Fibroblast of lung (primary cell): ENCODE measurements around the gene PRR19. TPM values are rescaled to one million over a fixed set of nuclear protein-coding genes. Genes with fewer than 3 reads are reported as not detected.

Experiments
- DNase-seq, 2 donors: peaks; one replicate each; pipeline versions ENCODE4 v3.0.0 to v3.0.0-alpha.2; 2010; ENCODE audit warnings: low read depth in 2 of 2
- H2AFZ ChIP-seq: 2 replicates; pipeline ENCODE4 v1.5.1; 2012; ENCODE audit warnings: low read length, control low read depth, inconsistent platforms
- H3K27ac ChIP-seq: 2 replicates; pipeline ENCODE4 v1.5.1; 2011; ENCODE audit warnings: low read length, control low read depth; ENCODE audit not compliant: insufficient read depth
- H3K27me3 ChIP-seq: 2 replicates; pipeline ENCODE4 v1.5.1; 2011; ENCODE audit warnings: mild to moderate bottlenecking, low read length; ENCODE audit not compliant: control insufficient read depth, insufficient read depth
- H3K36me3 ChIP-seq: 2 replicates; pipeline ENCODE4 v1.5.1; 2011; ENCODE audit warnings: low read length; ENCODE audit not compliant: control insufficient read depth, insufficient read depth
- H3K4me1 ChIP-seq: 2 replicates; pipeline ENCODE4 v1.5.1; 2011; ENCODE audit warnings: low read length; ENCODE audit not compliant: control insufficient read depth, insufficient read depth; ENCODE audit errors: extremely low read depth
- H3K4me2 ChIP-seq: 2 replicates; pipeline ENCODE4 v1.5.1; 2011; ENCODE audit warnings: low read length, control low read depth; ENCODE audit not compliant: insufficient read depth; ENCODE audit errors: extremely low read depth
- H3K4me3 ChIP-seq, 4 experiments: fragments of 200-600 bp in 1 of 4; sonication (generic) in 1 of 4; replicated peaks in 1 of 4; 2 replicates each; pipeline ENCODE4 v1.5.1; 2011 to 2016; ENCODE audit warnings: low read length in 4 of 4, low read depth in 3 of 4, mild to moderate bottlenecking in 3 of 4, control low read depth in 2 of 4, inconsistent platforms in 1 of 4, mixed read lengths in 1 of 4; ENCODE audit not compliant: insufficient read depth in 1 of 4; ENCODE audit errors: control extremely low read depth in 1 of 4
- H3K79me2 ChIP-seq: 2 replicates; pipeline ENCODE4 v1.5.1; 2012; ENCODE audit warnings: mild to moderate bottlenecking, low read length, inconsistent platforms; ENCODE audit not compliant: control insufficient read depth, insufficient read depth
- H3K9ac ChIP-seq: 2 replicates; pipeline ENCODE4 v1.5.1; 2011; ENCODE audit warnings: mild to moderate bottlenecking, low read length, control low read depth; ENCODE audit not compliant: insufficient read depth
- H3K9me3 ChIP-seq: 2 replicates; pipeline ENCODE4 v1.5.1; 2012; ENCODE audit warnings: low read depth, low read length; ENCODE audit not compliant: control insufficient read depth, insufficient read depth
- H4K20me1 ChIP-seq: 2 replicates; pipeline ENCODE4 v1.5.1; 2011; ENCODE audit warnings: low read length; ENCODE audit not compliant: control insufficient read depth, insufficient read depth; ENCODE audit errors: extremely low read depth
- CTCF ChIP-seq, 2 donors: IDR thresholded peaks in 1 of 2; conservative IDR thresholded peaks in 1 of 2; 1 replicate in 1 of 2; 2 replicates in 1 of 2; pipeline ENCODE4 v1.5.1; 2011 to 2012; ENCODE audit warnings: low read length in 2 of 2, control low read depth in 1 of 2, inconsistent platforms in 1 of 2, low read depth in 1 of 2, mild to moderate bottlenecking in 1 of 2
- EZH2 ChIP-seq: IDR thresholded peaks from 2 replicates; pipeline ENCODE4 v1.5.1; 2012; ENCODE audit warnings: low read length, control low read depth, mild to moderate bottlenecking; ENCODE audit errors: missing control alignments
- polyA plus RNA-seq, 2 donors: library from polyadenylated mRNA; depleted of rRNA in 1 of 2; stranded (reverse) in 1 of 2; unstranded in 1 of 2; fragments of >200 nt; gene quantifications; 2 replicates each; pipeline ENCODE4 v1.2.1, GENCODE V29; 2011 to 2012; ENCODE audit warnings: missing spikeins in 1 of 2
- total RNA-seq: library from RNA; depleted of rRNA; stranded (reverse); fragments of >200 nt; gene quantifications from 2 replicates; pipeline ENCODE4 v1.2.1, GENCODE V29; 2014

Gene PRR19
- total and polyA plus RNA-seq, 2 donors (not counting 1 experiment from before 2014, with no cell fraction given), result 0.17 to 0.39 TPM

- Histone ChIP-seq H3K36me3 (peaks cover 26% of the 10 kb centered on the region), H3K9me3 (no peaks in the 10 kb centered on the region), H4K20me1 (no peaks in the 10 kb centered on the region), H3K27me3 (no peaks in the 10 kb centered on the region), H3K27ac (peak overlapping the region; percentile 97), H3K9ac (peak overlapping the region; percentile 68), H2AFZ (no peak overlapping the region), H3K4me3 (peak overlapping the region; percentile 82 to 85 (median 84)), H3K79me2 (peaks cover 46% of the 10 kb centered on the region), H3K4me2 (peak overlapping the region; percentile 96), H3K4me1 (peaks cover 13% of the 10 kb centered on the region)
- no peak for TF ChIP-seq EZH2
- TF ChIP-seq CTCF (conservative IDR thresholded peaks at IDR 0.05 in 1 of 2, IDR thresholded peaks at IDR 0.05 in 1 of 2; ENCODE audit: low read depth in 1 of 2, low read length in 2 of 2), result no peak
- peak; percentile 61 to 68 for DNase-seq
Measured at GRCh38 chr19:42270346-42271044, 31.4 kb upstream of the PRR19 start.

- Histone ChIP-seq H3K36me3 (peaks cover 26% of the 10 kb centered on the region), H3K4me3 (peak overlapping the region in 2 of 4 experiments; percentile 82 to 84), H4K20me1 (no peaks in the 10 kb centered on the region), H3K4me2 (peak overlapping the region; percentile 96), H3K9me3 (no peaks in the 10 kb centered on the region), H3K4me1 (peaks cover 13% of the 10 kb centered on the region), H3K27me3 (no peaks in the 10 kb centered on the region), H3K9ac (peak overlapping the region; percentile 68), H3K27ac (peak overlapping the region; percentile 97), H3K79me2 (peaks cover 48% of the 10 kb centered on the region), H2AFZ (no peak overlapping the region)
- TF ChIP-seq EZH2, result no peak
- no peak for TF ChIP-seq CTCF (conservative IDR thresholded peaks at IDR 0.05 in 1 of 2, IDR thresholded peaks at IDR 0.05 in 1 of 2; ENCODE audit: low read depth in 1 of 2, low read length in 2 of 2)
- no peak for DNase-seq
Measured at GRCh38 chr19:42271045-42271419, 30.9 kb upstream of the PRR19 start.

- Histone ChIP-seq H3K27ac (no peak overlapping the region), H3K9ac (no peak overlapping the region), H3K9me3 (no peaks in the 10 kb centered on the region), H3K27me3 (no peaks in the 10 kb centered on the region), H3K4me2 (no peak overlapping the region), H2AFZ (no peak overlapping the region), H3K79me2 (peaks cover 54% of the 10 kb centered on the region), H3K4me1 (peaks cover 13% of the 10 kb centered on the region), H3K36me3 (peaks cover 26% of the 10 kb centered on the region), H3K4me3 (no peak overlapping the region), H4K20me1 (no peaks in the 10 kb centered on the region)
- no peak for DNase-seq
- TF ChIP-seq EZH2, result no peak
- TF ChIP-seq CTCF (conservative IDR thresholded peaks at IDR 0.05 in 1 of 2, IDR thresholded peaks at IDR 0.05 in 1 of 2; ENCODE audit: low read depth in 1 of 2, low read length in 2 of 2), result no peak
Measured at GRCh38 chr19:42271861-42272534, 29.9 kb upstream of the PRR19 start.
